Uterus (tissue), 2 donors: ENCODE data around the gene INCENP.

ENCODE experiments used
- POLR2A ChIP-seq, 2 donors: fragments of 450-650 bp; IDR thresholded peaks; one replicate each; pipeline ENCODE4 v1.6.1; 2016; ENCODE audit warnings: antibody characterized with exemption in 2 of 2, mild to moderate bottlenecking in 1 of 2, moderate library complexity in 1 of 2
- TF ChIP-seq, protein P1 (sequence below), 4 experiments: fragments of 200-600 bp in 2 of 4; fragments of 450-650 bp in 2 of 4; sonication (generic) in 2 of 4; IDR thresholded peaks; one replicate each; pipeline ENCODE4 v1.5.1; 2016 to 2019; ENCODE audit warnings: antibody characterized with exemption in 4 of 4, mild to moderate bottlenecking in 2 of 4, moderate library complexity in 1 of 4

DNA sequence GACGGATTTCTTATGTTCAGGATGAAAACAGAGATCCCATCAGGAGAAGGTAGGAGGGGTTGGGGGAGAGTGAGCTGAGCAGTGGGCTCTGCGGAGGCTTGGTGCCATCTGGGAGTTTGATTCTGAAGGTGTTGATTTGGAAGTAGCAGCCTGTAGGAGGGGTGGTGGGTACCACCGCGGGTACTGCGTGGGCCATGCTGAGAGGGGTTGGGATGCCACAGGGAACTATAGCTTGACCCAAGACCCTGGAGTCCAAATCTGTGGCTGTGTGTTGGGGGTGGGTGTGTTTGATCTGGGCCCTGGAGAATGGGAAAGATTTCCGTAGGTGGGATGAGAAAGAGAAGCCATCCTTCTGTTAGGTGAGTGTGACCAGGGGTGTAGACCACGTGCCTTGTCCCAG, 5.0 kb downstream of the INCENP start:
- TF ChIP-seq, protein P1, sequence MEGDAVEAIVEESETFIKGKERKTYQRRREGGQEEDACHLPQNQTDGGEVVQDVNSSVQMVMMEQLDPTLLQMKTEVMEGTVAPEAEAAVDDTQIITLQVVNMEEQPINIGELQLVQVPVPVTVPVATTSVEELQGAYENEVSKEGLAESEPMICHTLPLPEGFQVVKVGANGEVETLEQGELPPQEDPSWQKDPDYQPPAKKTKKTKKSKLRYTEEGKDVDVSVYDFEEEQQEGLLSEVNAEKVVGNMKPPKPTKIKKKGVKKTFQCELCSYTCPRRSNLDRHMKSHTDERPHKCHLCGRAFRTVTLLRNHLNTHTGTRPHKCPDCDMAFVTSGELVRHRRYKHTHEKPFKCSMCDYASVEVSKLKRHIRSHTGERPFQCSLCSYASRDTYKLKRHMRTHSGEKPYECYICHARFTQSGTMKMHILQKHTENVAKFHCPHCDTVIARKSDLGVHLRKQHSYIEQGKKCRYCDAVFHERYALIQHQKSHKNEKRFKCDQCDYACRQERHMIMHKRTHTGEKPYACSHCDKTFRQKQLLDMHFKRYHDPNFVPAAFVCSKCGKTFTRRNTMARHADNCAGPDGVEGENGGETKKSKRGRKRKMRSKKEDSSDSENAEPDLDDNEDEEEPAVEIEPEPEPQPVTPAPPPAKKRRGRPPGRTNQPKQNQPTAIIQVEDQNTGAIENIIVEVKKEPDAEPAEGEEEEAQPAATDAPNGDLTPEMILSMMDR (IDR thresholded peaks at IDR 0.05): no peak
- TF ChIP-seq POLR2A (IDR thresholded peaks at IDR 0.05): no peak
